Measurements from ENCODE around the gene CCDC167.

CCDC167 gene

DNA sequence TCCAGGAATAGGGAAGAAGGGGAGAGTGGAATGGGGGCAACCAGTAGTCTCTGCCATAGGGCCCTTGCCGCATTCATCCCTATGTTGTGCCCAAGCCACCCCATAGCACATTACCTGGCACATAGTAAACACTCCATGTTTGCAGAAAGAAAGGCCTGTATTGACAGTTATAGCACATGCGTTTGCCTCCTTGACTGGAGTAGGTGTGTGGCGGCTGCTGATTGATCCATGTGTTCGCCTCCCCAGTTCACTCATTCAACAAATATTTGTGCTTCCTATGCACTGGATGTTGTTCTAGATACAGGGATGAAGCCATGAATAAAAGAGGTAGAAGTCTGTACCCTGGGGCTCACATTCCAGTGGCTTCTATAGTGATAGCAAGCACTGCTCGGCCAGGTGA, 19.8 kb upstream of the CCDC167 start:
- no peak overlapping the region for H3K4me3 ChIP-seq (ENCODE audit: control insufficient read depth, low read depth, low read length)
- DNase-seq (ENCODE audit: low read depth): no peak
- no peak for TF ChIP-seq CTCF (IDR thresholded peaks at IDR 0.05; ENCODE audit: control insufficient read depth, insufficient read depth, low read depth, low read length, missing control alignments)

- no peak for DNase-seq (ENCODE audit: low read depth)
- H3K4me3 ChIP-seq (ENCODE audit: control insufficient read depth, low read depth, low read length): no peak overlapping the region
- no peak for TF ChIP-seq CTCF (IDR thresholded peaks at IDR 0.05; ENCODE audit: control insufficient read depth, insufficient read depth, low read depth, low read length, missing control alignments)
Observed at GRCh38 chr6:37518116-37518515, 18.4 kb upstream of the CCDC167 start.

DNA sequence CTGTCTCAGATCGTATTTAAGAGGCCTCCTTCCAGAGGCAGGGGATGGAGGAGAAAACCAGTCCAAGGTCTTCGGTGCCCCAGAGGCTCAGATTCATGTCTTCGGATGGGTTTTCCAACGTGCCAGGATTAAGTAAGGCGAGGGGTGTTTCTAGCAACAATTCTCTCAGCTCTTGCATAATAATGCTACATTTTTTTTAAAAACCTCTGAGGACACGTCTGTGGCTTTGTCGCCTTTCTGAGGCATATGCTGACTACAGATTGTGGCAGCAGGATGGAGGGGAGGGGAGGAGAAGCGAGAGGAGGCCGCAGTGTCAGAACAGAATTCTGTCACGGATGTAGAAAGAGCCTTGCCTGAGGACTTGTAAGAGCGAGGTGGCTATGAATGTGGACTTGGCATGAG, 17.7 kb upstream of the CCDC167 start:
- DNase-seq (ENCODE audit: low read depth): no peak
- no peak overlapping the region for H3K4me3 ChIP-seq (ENCODE audit: control insufficient read depth, low read depth, low read length)
- no peak for TF ChIP-seq CTCF (IDR thresholded peaks at IDR 0.05; ENCODE audit: control insufficient read depth, insufficient read depth, low read depth, low read length, missing control alignments)

DNA sequence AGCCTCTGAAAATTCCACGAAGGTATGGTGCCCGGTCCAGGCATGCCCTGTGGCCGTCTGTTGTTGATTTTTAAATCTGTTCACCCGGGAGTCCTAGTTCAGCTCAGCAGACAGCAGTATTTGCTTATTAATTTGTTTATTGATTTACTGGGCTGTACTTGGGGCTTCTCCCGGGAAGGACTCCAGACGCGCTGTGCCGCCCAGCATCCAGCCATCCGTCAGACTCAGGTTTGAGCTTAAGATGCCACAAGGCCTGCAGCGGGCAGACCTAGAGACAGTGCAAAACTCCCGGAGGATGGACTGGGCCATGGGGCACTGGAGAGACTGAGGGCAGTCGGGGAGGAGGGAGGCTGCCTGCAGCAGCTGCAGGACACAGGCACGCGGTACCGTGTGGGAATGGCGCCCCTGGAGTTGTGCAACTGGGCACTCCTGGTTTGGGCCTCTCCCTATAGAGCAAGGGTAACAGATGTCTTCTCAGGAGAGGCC, 17.3 kb upstream of the CCDC167 start:
- no peak overlapping the region for H3K4me3 ChIP-seq (ENCODE audit: control insufficient read depth, low read depth, low read length)
- DNase-seq (ENCODE audit: low read depth): no peak
- TF ChIP-seq CTCF (IDR thresholded peaks at IDR 0.05; ENCODE audit: control insufficient read depth, insufficient read depth, low read depth, low read length, missing control alignments): no peak

- H3K4me3 ChIP-seq (ENCODE audit: control insufficient read depth, low read depth, low read length): no peak overlapping the region
- TF ChIP-seq CTCF (IDR thresholded peaks at IDR 0.05; ENCODE audit: control insufficient read depth, insufficient read depth, low read depth, low read length, missing control alignments): no peak
- no peak for DNase-seq (ENCODE audit: low read depth)
Observed at GRCh38 chr6:37516076-37516919, 16.6 kb upstream of the CCDC167 start.

DNA sequence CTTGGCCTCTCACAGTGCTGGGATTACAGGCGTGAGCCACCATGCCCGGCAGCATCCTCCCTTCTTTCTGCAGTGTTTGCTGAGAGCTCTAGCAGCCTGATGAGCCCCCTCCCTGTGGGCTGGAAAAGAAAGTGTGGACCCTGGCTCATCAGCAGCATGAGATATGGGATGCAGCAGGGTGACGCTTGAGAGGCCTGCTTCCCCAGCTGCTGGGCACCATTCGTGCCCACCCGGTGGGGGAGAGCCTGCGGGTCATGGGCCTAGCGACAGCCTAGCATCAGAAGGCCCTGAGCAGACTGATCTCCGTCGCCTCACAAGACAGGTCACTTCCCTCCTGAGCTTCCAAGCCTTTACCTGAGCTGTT, 16.0 kb upstream of the CCDC167 start:
- no peak for TF ChIP-seq CTCF (IDR thresholded peaks at IDR 0.05; ENCODE audit: control insufficient read depth, insufficient read depth, low read depth, low read length, missing control alignments)
- H3K4me3 ChIP-seq (ENCODE audit: control insufficient read depth, low read depth, low read length): no peak overlapping the region
- no peak for DNase-seq (ENCODE audit: low read depth)
